Spinal cord (tissue), 10 donors: ENCODE data around the gene TRIM47. TPM values are rescaled to one million over a fixed set of nuclear protein-coding genes. Genes with fewer than 3 reads are reported as not detected.

Source experiments
- DNase-seq, 6 donors: peaks; one replicate each; pipeline versions ENCODE4 v3.0.0 to v3.0.0-alpha.2; 2013 to 2015; ENCODE audit warnings: low spot score in 6 of 6, low read depth in 4 of 6
- H3K27ac ChIP-seq: one replicate; pipeline ENCODE4 v1.5.1; 2013; ENCODE audit warnings: low read depth, low read length, control low read depth
- H3K27me3 ChIP-seq: one replicate; pipeline ENCODE4 v1.6.1; 2013; ENCODE audit warnings: low read length; ENCODE audit not compliant: control insufficient read depth, insufficient read depth
- H3K36me3 ChIP-seq: one replicate; pipeline ENCODE4 v1.6.1; 2013; ENCODE audit warnings: low read length; ENCODE audit not compliant: control insufficient read depth, insufficient read depth
- H3K4me1 ChIP-seq: one replicate; pipeline ENCODE4 v1.6.1; 2013; ENCODE audit warnings: low read length; ENCODE audit not compliant: control insufficient read depth, insufficient read depth
- H3K4me3 ChIP-seq: one replicate; pipeline ENCODE4 v1.5.1; 2013; ENCODE audit warnings: low read depth, low read length, control low read depth
- H3K9me3 ChIP-seq: one replicate; pipeline ENCODE4 v1.6.1; 2013; ENCODE audit warnings: low read length; ENCODE audit not compliant: control insufficient read depth, insufficient read depth
- WGBS: methylation state at CpG from one replicate; pipeline ENCODE4 v1.1.5; 2013; ENCODE audit warnings: missing lambda C conversion rate; ENCODE audit not compliant: insufficient coverage; 5-methylcytosine and 5-hydroxymethylcytosine counted together
- long read RNA-seq, 4 donors: transcript quantifications; one replicate each; lab custom pipeline, GENCODE V29; 2026
- polyA plus RNA-seq, 2 donors: library from polyadenylated mRNA; unstranded; fragments of 120-200 nt; gene quantifications; one replicate each; pipeline ENCODE4 v1.2.1, GENCODE V29; 2013; ENCODE audit not compliant: insufficient read length in 2 of 2
- total RNA-seq, 2 donors: library from RNA; depleted of rRNA in 1 of 2; stranded (reverse); fragments of 120-200 nt in 1 of 2; fragments of >200 nt in 1 of 2; gene quantifications; one replicate each; pipeline versions ENCODE4 v1.2.3 to v1.2.4, GENCODE V29; 2013 to 2014
- donor health status: healthy.

The TRIM47 gene, protein sequence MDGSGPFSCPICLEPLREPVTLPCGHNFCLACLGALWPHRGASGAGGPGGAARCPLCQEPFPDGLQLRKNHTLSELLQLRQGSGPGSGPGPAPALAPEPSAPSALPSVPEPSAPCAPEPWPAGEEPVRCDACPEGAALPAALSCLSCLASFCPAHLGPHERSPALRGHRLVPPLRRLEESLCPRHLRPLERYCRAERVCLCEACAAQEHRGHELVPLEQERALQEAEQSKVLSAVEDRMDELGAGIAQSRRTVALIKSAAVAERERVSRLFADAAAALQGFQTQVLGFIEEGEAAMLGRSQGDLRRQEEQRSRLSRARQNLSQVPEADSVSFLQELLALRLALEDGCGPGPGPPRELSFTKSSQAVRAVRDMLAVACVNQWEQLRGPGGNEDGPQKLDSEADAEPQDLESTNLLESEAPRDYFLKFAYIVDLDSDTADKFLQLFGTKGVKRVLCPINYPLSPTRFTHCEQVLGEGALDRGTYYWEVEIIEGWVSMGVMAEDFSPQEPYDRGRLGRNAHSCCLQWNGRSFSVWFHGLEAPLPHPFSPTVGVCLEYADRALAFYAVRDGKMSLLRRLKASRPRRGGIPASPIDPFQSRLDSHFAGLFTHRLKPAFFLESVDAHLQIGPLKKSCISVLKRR
- total RNA-seq (10 to 100 TPM; 31.3 to 37.3 TPM), polyA plus RNA-seq (10 to 100 TPM; 52.6 to 53.6 TPM)
- long read RNA-seq, donor 1, transcript TRIM47-201 (6 exons, 2,266 nt) = major isoform, 10 of 11 reads
- long read RNA-seq, donor 1, partial matches to known transcripts = 0 of 11 reads
- long read RNA-seq, donor 1, other reads (novel, unspliced or antisense) = 0 of 11 reads
- long read RNA-seq, donor 2, transcript TRIM47-201 (6 exons, 2,266 nt) = major isoform, 9 of 10 reads
- long read RNA-seq, donor 2, partial matches to known transcripts = 0 of 10 reads
- long read RNA-seq, donor 2, other reads (novel, unspliced or antisense) = 0 of 10 reads
- long read RNA-seq, donor 3, partial matches to known transcripts = 0 of 3 reads
- long read RNA-seq, donor 3, other reads (novel, unspliced or antisense) = 0 of 3 reads
- long read RNA-seq, donor 4, partial matches to known transcripts = 0 of 3 reads
- long read RNA-seq, donor 4, other reads (novel, unspliced or antisense) = 0 of 3 reads

DNA sequence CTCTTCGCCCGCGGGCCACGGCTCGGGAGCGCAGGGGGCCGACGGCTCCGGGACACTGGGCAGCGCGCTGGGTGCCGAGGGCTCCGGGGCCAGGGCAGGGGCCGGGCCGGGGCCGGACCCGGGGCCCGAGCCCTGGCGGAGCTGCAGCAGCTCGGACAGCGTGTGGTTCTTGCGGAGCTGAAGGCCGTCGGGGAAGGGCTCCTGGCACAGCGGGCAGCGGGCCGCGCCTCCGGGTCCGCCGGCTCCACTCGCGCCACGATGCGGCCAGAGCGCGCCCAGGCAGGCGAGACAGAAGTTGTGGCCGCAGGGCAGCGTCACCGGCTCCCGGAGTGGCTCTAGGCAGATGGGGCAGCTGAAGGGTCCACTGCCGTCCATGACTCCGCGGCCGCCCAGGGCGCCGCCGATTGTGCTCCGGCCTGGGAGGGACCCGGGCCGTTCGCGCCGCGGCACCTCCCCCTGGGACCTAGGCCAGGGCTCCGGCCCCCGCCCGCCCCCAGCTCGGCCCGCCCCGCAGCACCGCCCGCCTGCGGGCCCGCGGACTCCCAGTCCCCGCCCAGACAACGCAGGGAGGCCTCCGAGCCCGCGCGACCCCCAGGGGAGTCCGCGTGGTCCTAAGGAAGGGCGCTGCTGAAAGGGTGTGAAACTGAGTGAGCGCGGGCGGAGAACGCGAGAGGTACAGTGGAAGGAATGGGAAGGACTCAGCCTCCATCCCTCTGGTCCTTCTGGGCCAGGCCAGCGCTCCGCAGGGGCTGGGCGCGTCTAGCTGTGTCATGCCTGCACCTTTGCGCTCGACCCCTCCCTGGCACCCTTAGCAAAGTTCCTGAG, at the start of gene TRIM47:
Gene TRIM47, minus strand, starts transcription at position 408 of the 825 bp plus-strand sequence. Its CDS starts 33 bp downstream, at position 375.
- Histone ChIP-seq H3K27ac (peak within 1 kb of the TSS; percentile 90), H3K4me3 (peak within 1 kb of the TSS; percentile 68), H3K9me3 (no peaks in the 10 kb centered on the region), H3K36me3 (peaks cover 35% of the 10 kb centered on the region), H3K27me3 (peaks cover 11% of the 10 kb centered on the region), H3K4me1 (peaks cover 44% of the 10 kb centered on the region)
- peak in 2 of 6 donors; percentile 68 to 84 for DNase-seq
- WGBS = 2% methylated on average over 87 of the region's 87 CpGs

DNA sequence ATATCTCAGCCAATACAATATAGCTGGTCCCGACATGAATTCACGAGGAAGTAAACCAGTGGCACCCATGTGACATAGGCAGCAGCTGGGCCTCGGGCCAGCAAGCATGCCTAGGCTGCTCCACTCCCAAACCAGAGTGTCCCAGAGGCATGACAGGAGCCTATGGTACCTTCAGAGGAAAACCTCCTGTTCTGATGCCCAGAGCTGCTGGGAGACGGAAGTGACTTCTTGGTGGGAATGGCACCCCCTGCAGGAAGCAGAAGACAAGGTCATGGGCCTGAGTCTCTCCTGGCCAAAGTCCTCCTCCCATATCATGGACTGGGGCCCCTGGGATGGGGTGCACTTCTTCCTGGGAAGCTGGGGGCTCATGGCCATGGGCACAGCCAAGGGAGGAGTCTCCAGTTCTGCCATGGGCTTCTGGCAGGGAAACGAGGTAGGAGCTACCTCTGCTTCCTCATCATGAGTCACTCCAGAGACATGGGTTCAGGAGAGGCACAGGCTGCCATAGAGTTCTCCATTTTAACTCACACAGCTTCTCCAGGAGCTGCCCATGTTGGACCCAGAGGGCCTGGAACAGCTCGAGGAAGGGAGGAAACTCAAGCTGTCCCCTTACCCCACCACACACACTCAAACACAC, 49.0 kb upstream of the TRIM47 start:
- Histone ChIP-seq H3K9me3 (no peaks in the 10 kb centered on the region), H3K27me3 (no peaks in the 10 kb centered on the region), H3K4me3 (no peak overlapping the region), H3K27ac (no peak overlapping the region), H3K4me1 (no peaks in the 10 kb centered on the region), H3K36me3 (peaks cover 58% of the 10 kb centered on the region)
- DNase-seq = no peak
- 79% methylated on average over 6 of the region's 6 CpGs for WGBS

DNA sequence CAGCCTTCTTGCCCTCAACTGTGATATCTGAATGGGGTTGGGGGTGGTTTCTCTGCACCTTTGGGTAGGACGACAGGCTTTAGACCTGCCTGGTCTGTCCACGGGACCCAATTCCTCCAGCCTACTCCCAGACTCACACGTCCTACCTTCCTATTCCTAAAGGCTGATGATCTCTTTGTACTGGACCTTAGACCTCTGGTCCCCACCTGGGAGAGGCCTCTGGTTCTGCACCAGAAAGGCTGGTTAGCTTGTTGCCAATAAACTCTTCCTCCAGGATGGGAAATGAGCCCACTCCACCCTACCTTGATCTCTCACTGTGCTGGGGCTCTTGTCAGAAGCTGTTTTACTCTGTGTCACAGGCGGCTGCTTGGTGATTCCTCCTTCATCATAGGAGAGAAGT, 48.1 kb upstream of the TRIM47 start:
- peaks cover 63% of the 10 kb centered on the region for H3K36me3 ChIP-seq
- no peaks in the 10 kb centered on the region for H3K27me3 ChIP-seq
- WGBS = 92% methylated on average over 2 of the region's 4 CpGs
- no peak overlapping the region for H3K4me3 ChIP-seq
- no peaks in the 10 kb centered on the region for H3K4me1 ChIP-seq
- no peak for DNase-seq
- no peaks in the 10 kb centered on the region for H3K9me3 ChIP-seq
- H3K27ac ChIP-seq = no peak overlapping the region

DNA sequence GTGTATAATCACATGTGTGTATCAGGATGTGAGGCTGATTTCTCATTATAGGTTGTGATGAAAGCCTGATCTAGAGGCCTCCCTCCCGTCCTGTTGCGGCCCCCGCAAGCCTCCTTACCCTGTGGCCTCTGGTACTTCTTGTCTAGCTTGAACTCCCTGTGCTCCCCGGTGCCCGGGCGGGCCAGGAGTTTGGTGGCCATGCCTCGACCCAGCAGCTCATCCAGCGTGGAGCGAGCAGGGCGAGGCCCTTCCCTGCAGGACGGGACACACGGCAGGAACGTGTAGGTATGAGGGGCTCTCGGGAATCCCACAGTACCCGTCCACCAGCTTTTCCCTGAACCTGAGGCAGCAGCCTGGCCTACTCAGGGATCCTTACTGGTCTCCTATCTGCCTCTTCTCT, 47.5 kb upstream of the TRIM47 start:
- H3K4me1 ChIP-seq = no peaks in the 10 kb centered on the region
- no peak overlapping the region for H3K27ac ChIP-seq
- H3K4me3 ChIP-seq = no peak overlapping the region
- peaks cover 65% of the 10 kb centered on the region for H3K36me3 ChIP-seq
- no peaks in the 10 kb centered on the region for H3K9me3 ChIP-seq
- WGBS = 93% methylated on average over 15 of the region's 15 CpGs
- H3K27me3 ChIP-seq = no peaks in the 10 kb centered on the region
- DNase-seq = no peak

DNA sequence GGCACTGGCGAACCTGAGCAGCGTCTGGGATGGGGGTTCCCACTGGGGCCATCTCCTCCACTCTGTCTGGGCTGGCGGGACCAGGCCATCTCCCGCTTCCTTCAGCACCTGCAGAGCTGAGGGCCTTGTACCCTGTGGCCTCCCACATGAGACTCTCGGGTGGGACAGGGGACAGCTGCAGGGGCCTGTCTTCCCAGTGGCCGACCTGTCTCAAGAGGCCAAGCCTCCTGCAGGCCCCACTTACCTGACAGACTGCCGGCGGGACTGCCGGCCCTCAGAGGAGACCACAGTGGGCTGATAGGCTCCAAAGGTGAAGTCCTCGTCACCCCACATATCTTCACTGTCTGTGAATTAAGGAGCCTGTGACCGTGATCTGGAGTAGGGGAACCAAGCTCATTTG, 46.7 kb upstream of the TRIM47 start:
- Histone ChIP-seq H3K27me3 (no peaks in the 10 kb centered on the region), H3K36me3 (peaks cover 71% of the 10 kb centered on the region), H3K4me3 (no peak overlapping the region), H3K9me3 (no peaks in the 10 kb centered on the region), H3K4me1 (no peaks in the 10 kb centered on the region), H3K27ac (no peak overlapping the region)
- 93% methylated on average over 9 of the region's 11 CpGs for WGBS
- no peak for DNase-seq

DNA sequence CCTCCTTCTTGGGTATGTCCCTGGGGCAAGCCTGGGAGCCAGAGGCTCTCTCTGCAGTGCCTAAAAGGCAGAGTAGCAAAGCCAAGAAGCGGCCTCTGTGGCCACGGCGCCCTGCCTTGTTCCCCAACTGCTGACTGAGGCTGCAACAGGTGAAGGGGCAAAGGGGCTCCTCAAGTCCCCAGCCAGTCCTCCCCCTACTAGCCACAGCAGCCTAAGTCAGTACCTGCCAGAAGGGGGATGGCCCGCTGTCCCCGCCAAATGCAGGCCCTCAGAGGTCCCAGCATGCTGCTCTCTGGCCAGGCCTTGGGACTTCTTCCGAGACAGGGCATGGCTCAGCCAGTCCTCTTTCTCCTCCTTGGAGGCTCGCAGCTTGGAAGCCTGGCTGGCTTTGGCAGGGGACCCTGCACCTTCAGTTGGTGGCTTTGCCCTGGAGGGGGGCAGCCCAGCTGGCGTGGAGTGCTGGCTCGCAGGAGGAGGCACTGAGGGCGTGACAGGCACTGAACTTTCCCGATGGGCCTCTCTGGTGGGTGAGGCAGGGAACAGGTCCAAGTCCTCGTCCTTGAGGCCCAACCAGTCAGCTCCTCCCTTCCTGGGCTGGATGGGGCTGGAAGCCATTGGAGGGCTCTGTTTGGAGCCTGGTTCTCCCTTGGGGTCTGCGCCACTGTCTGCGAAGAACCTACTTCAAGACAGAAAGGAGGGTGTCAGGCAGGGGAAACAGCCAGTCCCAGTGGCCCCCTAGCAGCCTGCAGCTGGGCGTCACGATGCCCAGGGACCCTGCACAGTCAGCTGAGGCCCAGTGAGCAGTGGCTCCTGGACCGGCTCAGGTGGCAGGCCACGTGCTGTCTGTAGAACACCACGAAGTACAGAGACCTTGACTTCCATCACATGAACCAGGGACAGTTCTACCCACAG, 44.8 kb upstream of the TRIM47 start:
- Histone ChIP-seq H3K27me3 (no peaks in the 10 kb centered on the region), H3K9me3 (no peaks in the 10 kb centered on the region), H3K27ac (no peak overlapping the region), H3K36me3 (peaks cover 80% of the 10 kb centered on the region), H3K4me1 (no peaks in the 10 kb centered on the region), H3K4me3 (no peak overlapping the region)
- WGBS = 93% methylated on average over 18 of the region's 19 CpGs
- no peak for DNase-seq

DNA sequence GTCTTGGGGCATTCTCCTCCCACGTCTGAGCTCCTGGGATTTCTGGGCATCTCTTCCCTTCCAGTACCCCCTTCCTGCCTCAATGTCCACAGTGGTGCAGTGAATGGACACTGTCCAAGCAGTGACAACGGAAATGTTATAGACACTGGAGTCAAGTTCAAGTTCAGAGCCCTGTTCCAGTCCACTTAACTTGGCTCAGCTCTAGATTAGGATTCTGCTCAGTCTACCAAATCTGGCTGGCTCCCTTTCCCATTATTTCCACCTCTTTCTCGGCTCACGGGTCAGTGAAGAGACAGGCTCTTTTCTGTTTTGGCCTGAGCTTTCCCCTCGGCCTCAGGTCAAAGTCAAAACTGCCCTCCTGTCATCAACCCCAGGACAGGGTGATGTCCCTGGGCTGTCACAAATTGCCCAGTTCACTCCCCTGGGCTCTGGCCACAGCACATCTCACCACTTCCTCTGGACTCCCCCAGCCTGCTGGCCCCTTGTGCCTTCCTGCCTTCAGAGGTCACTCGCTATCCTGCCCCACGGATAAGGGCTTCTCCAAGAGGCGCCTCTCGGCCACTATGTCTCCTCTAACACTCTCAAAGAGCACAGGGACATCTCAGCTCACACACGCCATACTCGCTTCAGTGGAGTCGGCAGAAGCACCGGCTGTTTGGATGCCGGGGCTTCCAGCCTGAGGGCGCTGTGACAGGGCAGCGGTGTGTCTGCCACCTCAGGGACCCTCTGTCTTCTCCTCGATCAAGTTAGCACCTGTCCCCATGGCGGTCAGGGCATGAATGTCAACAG, 44.0 kb upstream of the TRIM47 start:
- H3K36me3 ChIP-seq = peaks cover 84% of the 10 kb centered on the region
- no peaks in the 10 kb centered on the region for H3K27me3 ChIP-seq
- no peaks in the 10 kb centered on the region for H3K4me1 ChIP-seq
- DNase-seq = no peak
- H3K9me3 ChIP-seq = no peaks in the 10 kb centered on the region
- 89% methylated on average over 18 of the region's 18 CpGs for WGBS
- H3K27ac ChIP-seq = no peak overlapping the region
- H3K4me3 ChIP-seq = no peak overlapping the region
